H1 (cell line): ENCODE measurements around the gene ECPAS. TPM values are rescaled to one million over a fixed set of nuclear protein-coding genes. Genes with fewer than 3 reads are reported as not detected.

ENCODE experiments used
- CTCF ChIA-PET: fragments of 300-600 bp; sonication (Branson Sonifier 250); formaldehyde crosslinking; loops from one replicate; lab custom pipeline; 2021; ENCODE audit not compliant: partially characterized antibody; lab: Charles Lee
- POLR2A ChIA-PET: fragments of 300-600 bp; sonication (Branson Sonifier 250); formaldehyde crosslinking; loops from one replicate; lab custom pipeline; 2021; ENCODE audit warnings: inconsistent platforms; ENCODE audit not compliant: partially characterized antibody; lab: Charles Lee
- DNase-seq, 2 experiments: peaks; one replicate each; pipeline versions ENCODE4 v3.0.0 to v3.0.0-alpha.2; 2010 to 2022; ENCODE audit warnings: low spot score in 2 of 2, low read depth in 1 of 2, mixed read lengths in 1 of 2
- FAIRE-seq: peaks from 2 replicates; lab custom pipeline; 2011; peaks lifted over from hg19 to GRCh38; lab: Jason Lieb, UNC
- H2AFZ ChIP-seq: 2 replicates; pipeline ENCODE4 v1.8.1; 2012; ENCODE audit warnings: low read length, inconsistent platforms
- H2AK5ac ChIP-seq: 2 replicates; pipeline ENCODE4 v1.6.1; 2013; ENCODE audit warnings: low read depth, low read length
- H2BK120ac ChIP-seq: replicated peaks from 2 replicates; pipeline ENCODE3; 2013; ENCODE audit warnings: low read depth, low read length, inconsistent platforms
- H2BK12ac ChIP-seq: 2 replicates; pipeline ENCODE4 v1.6.1; 2013; ENCODE audit warnings: low read depth, low read length
- H2BK15ac ChIP-seq: 2 replicates; pipeline ENCODE4 v1.6.1; 2013; ENCODE audit warnings: low read length
- H2BK20ac ChIP-seq: 2 replicates; pipeline ENCODE4 v1.6.1; 2013; ENCODE audit warnings: low read length
- H2BK5ac ChIP-seq: 2 replicates; pipeline ENCODE4 v1.6.1; 2013; ENCODE audit warnings: low read depth, low read length
- H3K14ac ChIP-seq: 2 replicates; pipeline ENCODE4 v1.6.1; 2013; ENCODE audit warnings: inconsistent platforms; ENCODE audit not compliant: insufficient read length
- H3K18ac ChIP-seq: 2 replicates; pipeline ENCODE4 v1.6.1; 2013; ENCODE audit warnings: low read length; ENCODE audit errors: extremely low read depth
- H3K23ac ChIP-seq: 2 replicates; pipeline ENCODE4 v1.6.1; 2013; ENCODE audit warnings: inconsistent platforms; ENCODE audit not compliant: insufficient read length
- H3K23me2 ChIP-seq: 2 replicates; pipeline ENCODE4 v1.6.1; 2013; ENCODE audit warnings: low read depth, low read length
- H3K27ac ChIP-seq: 2 replicates; pipeline ENCODE4 v1.6.1; 2011; ENCODE audit warnings: low read depth, low read length, inconsistent platforms
- H3K27me3 ChIP-seq, 4 experiments: replicated peaks in 1 of 4; 1 replicate in 1 of 4; 2 replicates in 3 of 4; pipeline versions ENCODE4 v1.6.1 to v1.8.1; 2011 to 2013; ENCODE audit warnings: low read length in 3 of 4, mild to moderate bottlenecking in 3 of 4, inconsistent platforms in 2 of 4, mixed read lengths in 2 of 4, moderate library complexity in 1 of 4; ENCODE audit not compliant: control insufficient read depth in 3 of 4, insufficient read depth in 3 of 4; ENCODE audit errors: extremely low read depth in 1 of 4
- H3K36me3 ChIP-seq, 4 experiments: 2 replicates each; pipeline versions ENCODE4 v1.6.1 to v1.8.1; 2011 to 2013; ENCODE audit warnings: mild to moderate bottlenecking in 4 of 4, low read length in 3 of 4, moderate library complexity in 2 of 4, control low read depth in 1 of 4, inconsistent platforms in 1 of 4; ENCODE audit not compliant: insufficient read depth in 4 of 4, control insufficient read depth in 2 of 4
- H3K4ac ChIP-seq: replicated peaks from 2 replicates; pipeline ENCODE3; 2013; ENCODE audit warnings: low read length, low read depth, mixed read lengths, inconsistent platforms; ENCODE audit not compliant: insufficient read length
- H3K4me1 ChIP-seq, 4 experiments: replicated peaks in 1 of 4; 1 replicate in 1 of 4; 2 replicates in 3 of 4; pipeline versions ENCODE4 v1.6.1 to v1.8.1; 2011 to 2013; ENCODE audit warnings: low read length in 3 of 4, inconsistent platforms in 2 of 4, mixed read lengths in 1 of 4; ENCODE audit not compliant: insufficient read depth in 4 of 4, control insufficient read depth in 3 of 4
- H3K4me2 ChIP-seq, 2 experiments: 2 replicates each; pipeline versions ENCODE4 v1.6.1 to v1.8.1; 2011 to 2013; ENCODE audit warnings: low read depth in 2 of 2, low read length in 2 of 2, control low read depth in 1 of 2, inconsistent platforms in 1 of 2, mild to moderate bottlenecking in 1 of 2; ENCODE audit not compliant: insufficient read depth in 1 of 2
- H3K4me3 ChIP-seq, 4 experiments: fragments of 200-600, 300-600 bp in 1 of 4; sonication (generic), shearing (Covaris generic), sonication (Bioruptor Twin) in 1 of 4; 2 replicates each; pipeline versions ENCODE4 v1.5.1 to v1.8.1; 2011 to 2016; ENCODE audit warnings: low read length in 4 of 4, low read depth in 3 of 4, control low read depth in 2 of 4, inconsistent platforms in 2 of 4, mild to moderate bottlenecking in 2 of 4, mixed read lengths in 1 of 4, moderate library complexity in 1 of 4; ENCODE audit not compliant: insufficient read depth in 2 of 4; ENCODE audit errors: extremely low read depth in 1 of 4
- H3K56ac ChIP-seq: replicated peaks from 2 replicates; pipeline ENCODE3; 2013; ENCODE audit warnings: low read depth, mild to moderate bottlenecking, mixed read lengths, low read length, inconsistent platforms; ENCODE audit not compliant: insufficient read length
- H3K79me1 ChIP-seq: 2 replicates; pipeline ENCODE4 v1.6.1; 2013; ENCODE audit warnings: low read depth, low read length, control low read depth
- H3K79me2 ChIP-seq, 2 experiments: 2 replicates each; pipeline versions ENCODE4 v1.6.1 to v1.8.1; 2012 to 2013; ENCODE audit warnings: low read length in 2 of 2, mild to moderate bottlenecking in 2 of 2, inconsistent platforms in 1 of 2; ENCODE audit not compliant: insufficient read depth in 2 of 2, control insufficient read depth in 1 of 2
- H3K9ac ChIP-seq, 4 experiments: replicated peaks in 1 of 4; 1 replicate in 1 of 4; 2 replicates in 3 of 4; pipeline versions ENCODE4 v1.6.1 to v1.8.1; 2011 to 2013; ENCODE audit warnings: low read depth in 3 of 4, low read length in 3 of 4, control low read depth in 2 of 4, mild to moderate bottlenecking in 2 of 4, moderate library complexity in 2 of 4, inconsistent platforms in 1 of 4; ENCODE audit errors: extremely low read depth in 1 of 4
- H3K9me3 ChIP-seq, 2 experiments: 2 replicates each; pipeline versions ENCODE4 v1.6.1 to v1.8.1; 2012 to 2013; ENCODE audit warnings: mild to moderate bottlenecking in 2 of 2, moderate library complexity in 2 of 2, control low read depth in 1 of 2, inconsistent platforms in 1 of 2, low read depth in 1 of 2, low read length in 1 of 2, mixed read lengths in 1 of 2; ENCODE audit not compliant: insufficient read depth in 2 of 2
- H4K20me1 ChIP-seq, 2 experiments: replicated peaks in 1 of 2; 2 replicates each; pipeline versions ENCODE3 to v1.8.1; 2011 to 2013; ENCODE audit warnings: inconsistent platforms in 2 of 2, low read length in 2 of 2, mild to moderate bottlenecking in 1 of 2; ENCODE audit not compliant: insufficient read depth in 2 of 2, control insufficient read depth in 1 of 2
- H4K5ac ChIP-seq: 2 replicates; pipeline ENCODE4 v1.6.1; 2013; ENCODE audit warnings: low read length, low read depth, mixed read lengths, inconsistent platforms; ENCODE audit not compliant: insufficient read length
- H4K8ac ChIP-seq: 2 replicates; pipeline ENCODE4 v1.8.0; 2013; ENCODE audit warnings: mild to moderate bottlenecking, moderate library complexity, low read length, inconsistent platforms; ENCODE audit not compliant: insufficient read depth; ENCODE audit errors: extremely low read depth
- H4K91ac ChIP-seq: replicated peaks from 2 replicates; pipeline ENCODE3; 2013; ENCODE audit warnings: low read length, mixed read lengths, inconsistent platforms; ENCODE audit not compliant: insufficient read length
- BRCA1 ChIP-seq: IDR thresholded peaks from 2 replicates; pipeline ENCODE4 v1.6.1; 2012; ENCODE audit warnings: low read depth, low read length, improper control_type of control experiment
- CHD1 ChIP-seq: IDR thresholded peaks from 2 replicates; pipeline ENCODE4 v1.6.1; 2012; ENCODE audit warnings: low read depth, low read length, improper control_type of control experiment
- HDAC2 ChIP-seq, 2 experiments: fragments of 300-600 bp in 1 of 2; sonication (generic) in 1 of 2; IDR thresholded peaks; 2 replicates each; pipeline ENCODE4 v1.6.1; 2011 to 2012; ENCODE audit warnings: low read depth in 2 of 2, low read length in 2 of 2, mild to moderate bottlenecking in 2 of 2, moderate library complexity in 2 of 2, borderline replicate concordance in 1 of 2, inconsistent platforms in 1 of 2
- KDM1A ChIP-seq: fragments of 200-600, 300-600 bp; sonication (generic); IDR thresholded peaks from 2 replicates; pipeline ENCODE4 v1.7.1; 2016; ENCODE audit warnings: mild to moderate bottlenecking, low read length, borderline replicate concordance
- MAFK ChIP-seq: IDR thresholded peaks from 2 replicates; pipeline ENCODE4 v1.6.1; 2012; ENCODE audit warnings: low read depth, mild to moderate bottlenecking, improper control_type of control experiment, low read length
- MAX ChIP-seq: IDR thresholded peaks from 2 replicates; pipeline ENCODE4 v1.6.1; 2012; ENCODE audit warnings: inconsistent platforms
- POLR2A ChIP-seq, 2 experiments: IDR thresholded peaks; 1 replicate in 1 of 2; 2 replicates in 1 of 2; pipeline ENCODE4 v1.6.1; 2011; ENCODE audit warnings: low read depth in 2 of 2, low read length in 2 of 2, mild to moderate bottlenecking in 2 of 2; ENCODE audit errors: control extremely low read depth in 1 of 2
- SIX5 ChIP-seq: IDR thresholded peaks from 2 replicates; pipeline ENCODE4 v1.6.1; 2011; ENCODE audit warnings: mild to moderate bottlenecking, low read depth, low read length
- SUZ12 ChIP-seq: fragments of 200-600 bp; sonication (generic); IDR thresholded peaks from 2 replicates; pipeline ENCODE4 v1.6.1; 2012; ENCODE audit warnings: mild to moderate bottlenecking, inconsistent platforms, low read length, moderate library complexity, mixed read lengths
- TAF1 ChIP-seq: IDR thresholded peaks from 2 replicates; pipeline ENCODE4 v1.6.1; 2011; ENCODE audit warnings: mild to moderate bottlenecking, low read depth, low read length
- TAF7 ChIP-seq: optimal IDR thresholded peaks from 2 replicates; pipeline ENCODE3; 2011; ENCODE audit warnings: low read depth, mild to moderate bottlenecking, inconsistent platforms, low read length, moderate library complexity, borderline replicate concordance
- WGBS, 2 experiments: shearing (Covaris generic) in 1 of 2; methylation state at CpG; one replicate each; pipeline versions ENCODE4 v1.1.6 to v1.1.7; 2013 to 2015; ENCODE audit warnings: low lambda C conversion rate in 2 of 2, mixed read lengths in 2 of 2, inconsistent platforms in 1 of 2, low coverage in 1 of 2, missing lambda C conversion rate in 1 of 2; ENCODE audit not compliant: insufficient replicate concordance in 2 of 2, insufficient coverage in 1 of 2, insufficient read length in 1 of 2; ENCODE audit errors: extremely low coverage in 1 of 2, missing lambda C conversion rate in 1 of 2; 5-methylcytosine and 5-hydroxymethylcytosine counted together
- polyA plus RNA-seq, 7 experiments: library from polyadenylated mRNA; depleted of rRNA in 3 of 7; stranded (reverse) in 5 of 7; unstranded in 2 of 7; fragments of >200 nt in 5 of 7; fragments of 200-250 nt in 2 of 7; gene quantifications; 1 replicate in 5 of 7; 2 replicates in 1 of 7; 4 replicates in 1 of 7; pipeline versions ENCODE4 v1.2.1 to v1.2.3, GENCODE V29; 2011 to 2013; ENCODE audit warnings: missing spikeins in 2 of 7, mixed read lengths in 2 of 7
- total RNA-seq: library from RNA; stranded (reverse); fragmentation: NEBNext Ultra II Directional; extraction: Animal tissue kit (Norgen Biotek cat#: 25700); gene quantifications from 2 replicates; pipeline ENCODE4 v1.2.1, GENCODE V29; 2021
- TF ChIP-seq, protein P1 (sequence below): IDR thresholded peaks from 2 replicates; pipeline ENCODE4 v1.6.1; 2011; ENCODE audit warnings: low read length, improper control_type of control experiment

ECPAS gene
- total and polyA plus RNA-seq, 2 of the 8 experiments (the other 6 are each of a cell fraction or from before 2014, with no cell fraction given) = 20.9 to 131 TPM

DNA sequence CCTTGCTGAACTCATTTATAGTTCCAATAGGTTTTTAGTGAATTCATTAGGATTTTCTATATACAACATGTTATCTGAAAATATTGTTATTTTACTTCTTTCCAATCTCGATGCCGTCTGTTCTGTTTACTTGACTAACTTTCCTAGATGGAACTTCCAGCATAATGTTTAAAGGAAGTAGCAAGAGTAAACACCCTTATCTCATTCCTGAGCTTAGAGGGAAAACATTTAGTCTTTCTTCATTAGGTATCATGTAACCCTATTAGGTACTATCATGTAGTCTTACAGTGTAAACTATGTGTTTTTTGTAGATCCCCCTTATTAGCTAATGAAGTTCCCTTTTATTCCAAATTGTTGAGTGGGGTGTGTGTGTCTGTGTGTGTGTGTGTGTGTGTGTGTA is 131.6 kb downstream of the ECPAS start:
- no peak overlapping the region for H4K5ac ChIP-seq
- H2BK12ac ChIP-seq = no peak overlapping the region
- no peak overlapping the region for H2BK20ac ChIP-seq
- DNase-seq (no peak), FAIRE-seq (no peak)
- ChIA-PET POLR2A (no interaction called here), CTCF (interaction anchor here (1.0 kb wide), 1 partner anchor 17 kb away, joined by 3 read pairs; no protein-coding TSS in a partner anchor)
- no peak overlapping the region for H3K27ac ChIP-seq
- no peaks in the 10 kb centered on the region for H3K36me3 ChIP-seq
- no peaks in the 10 kb centered on the region for H3K9me3 ChIP-seq
- no peaks in the 10 kb centered on the region for H3K27me3 ChIP-seq
- no peak overlapping the region for H3K23ac ChIP-seq
- no peaks in the 10 kb centered on the region for H3K79me2 ChIP-seq
- no peaks in the 10 kb centered on the region for H3K4me1 ChIP-seq
- no peak overlapping the region for H4K8ac ChIP-seq
- H2BK120ac ChIP-seq = no peak overlapping the region
- H2BK15ac ChIP-seq = no peak overlapping the region
- H3K4ac ChIP-seq = no peak overlapping the region
- no peak overlapping the region for H3K18ac ChIP-seq
- H2BK5ac ChIP-seq = no peak overlapping the region
- H3K56ac ChIP-seq = no peak overlapping the region
- H3K79me1 ChIP-seq = no peaks in the 10 kb centered on the region
- TF ChIP-seq MAX = no peak
- TF ChIP-seq CHD1 = no peak
- TF ChIP-seq POLR2A (IDR thresholded peaks at IDR 0.05; ENCODE audit: control extremely low read depth in 1 of 2, low read depth in 2 of 2, low read length in 2 of 2) = no peak
- TF ChIP-seq TAF7 = no peak
- TF ChIP-seq, protein P1, sequence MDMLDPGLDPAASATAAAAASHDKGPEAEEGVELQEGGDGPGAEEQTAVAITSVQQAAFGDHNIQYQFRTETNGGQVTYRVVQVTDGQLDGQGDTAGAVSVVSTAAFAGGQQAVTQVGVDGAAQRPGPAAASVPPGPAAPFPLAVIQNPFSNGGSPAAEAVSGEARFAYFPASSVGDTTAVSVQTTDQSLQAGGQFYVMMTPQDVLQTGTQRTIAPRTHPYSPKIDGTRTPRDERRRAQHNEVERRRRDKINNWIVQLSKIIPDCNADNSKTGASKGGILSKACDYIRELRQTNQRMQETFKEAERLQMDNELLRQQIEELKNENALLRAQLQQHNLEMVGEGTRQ = no peak
- TF ChIP-seq SIX5 = no peak
- no peak for TF ChIP-seq BRCA1
- no peak for TF ChIP-seq HDAC2 (IDR thresholded peaks at IDR 0.05; ENCODE audit: borderline replicate concordance in 1 of 2, low read depth in 2 of 2, low read length in 2 of 2)
- TF ChIP-seq SUZ12 = no peak
- no peak for TF ChIP-seq MAFK
- no peak for TF ChIP-seq TAF1
- TF ChIP-seq KDM1A = no peak
- TF ChIP-seq, all 59 proteins: peak for 0
- 100% methylated on average over 2 of the region's 2 CpGs; no CpG with 5 or more reads in 1 of the 2 experiments for WGBS, 2 experiments
- H3K4me3 ChIP-seq = no peak overlapping the region
- no peak overlapping the region for H4K91ac ChIP-seq
- no peaks in the 10 kb centered on the region for H4K20me1 ChIP-seq
- H3K14ac ChIP-seq = no peak overlapping the region
- no peak overlapping the region for H2AK5ac ChIP-seq
- no peak overlapping the region for H3K4me2 ChIP-seq
- H3K9ac ChIP-seq = no peak overlapping the region
- H2AFZ ChIP-seq = no peak overlapping the region
- H3K23me2 ChIP-seq = no peaks in the 10 kb centered on the region; the same call in 1 of the 2 replicates
